Neural progenitor cell (in vitro differentiated cells): ENCODE data around the gene PTPRJ. TPM values are rescaled to one million over a fixed set of nuclear protein-coding genes. Genes with fewer than 3 reads are reported as not detected.
"Not testable (repeated sequence)": the region's sequence is repeated elsewhere in the genome, so short reads cannot be mapped to it uniquely, and the experiment has no call there.

Experiments
- DNase-seq: peaks from one replicate; pipeline ENCODE4 v3.0.0-alpha.2; 2016; ENCODE audit warnings: low spot score
- H2AFZ ChIP-seq: fragments of 200-600 bp; sonication (generic); replicated peaks from 2 replicates; pipeline ENCODE4 v1.6.1; 2016; ENCODE audit warnings: antibody characterized with exemption
- H3F3A ChIP-seq: fragments of 200-600 bp; sonication (generic); 2 replicates; pipeline ENCODE4 v1.6.1; 2016; ENCODE audit warnings: antibody characterized with exemption, low read depth
- H3K27ac ChIP-seq: fragments of 200-600 bp; sonication (generic); 2 replicates; pipeline ENCODE4 v1.5.1; 2016; ENCODE audit warnings: mild to moderate bottlenecking
- H3K27me3 ChIP-seq: fragments of 200-600 bp; sonication (generic); 2 replicates; pipeline ENCODE4 v1.6.1; 2016; ENCODE audit warnings: mild to moderate bottlenecking, moderate library complexity
- H3K36me3 ChIP-seq: fragments of 200-600 bp; sonication (generic); 2 replicates; pipeline ENCODE4 v1.5.1; 2016
- H3K4me1 ChIP-seq: fragments of 200-600 bp; sonication (generic); 2 replicates; pipeline ENCODE4 v1.6.1; 2016; ENCODE audit warnings: mixed run types
- H3K4me2 ChIP-seq: fragments of 200-600 bp; sonication (generic); 2 replicates; pipeline ENCODE4 v1.6.1; 2016
- H3K4me3 ChIP-seq: fragments of 200-600 bp; sonication (generic); 2 replicates; pipeline ENCODE4 v1.5.1; 2016
- H3K79me2 ChIP-seq: fragments of 200-600 bp; sonication (generic); 2 replicates; pipeline ENCODE4 v1.6.1; 2016; ENCODE audit warnings: low read depth
- H3K9ac ChIP-seq: fragments of 200-600 bp; sonication (generic); 2 replicates; pipeline ENCODE4 v1.6.1; 2016
- H3K9me3 ChIP-seq: fragments of 200-600 bp; sonication (generic); 2 replicates; pipeline ENCODE4 v1.5.1; 2016; ENCODE audit warnings: low read depth
- H4K20me1 ChIP-seq: fragments of 200-600 bp; sonication (generic); 2 replicates; pipeline ENCODE4 v1.6.1; 2016; ENCODE audit warnings: low read depth
- H3K27ac Mint-ChIP-seq: 3 replicates; pipeline ENCODE4 v1.8.0; 2021; ENCODE audit warnings: mixed read lengths
- H3K27me3 Mint-ChIP-seq: 2 replicates; pipeline ENCODE4 v1.8.0; 2022; ENCODE audit warnings: low read depth, mild to moderate bottlenecking, inconsistent platforms, moderate library complexity, mixed read lengths; ENCODE audit not compliant: insufficient read depth
- H3K36me3 Mint-ChIP-seq: 3 replicates; pipeline ENCODE4 v1.8.0; 2021; ENCODE audit warnings: mixed read lengths
- H3K4me1 Mint-ChIP-seq: 3 replicates; pipeline ENCODE4 v1.8.0; 2021; ENCODE audit warnings: mixed read lengths
- H3K4me3 Mint-ChIP-seq: 3 replicates; pipeline ENCODE4 v1.8.0; 2021; ENCODE audit warnings: mild to moderate bottlenecking, moderate library complexity, mixed read lengths
- H3K9me3 Mint-ChIP-seq: 3 replicates; pipeline ENCODE4 v1.8.0; 2020; ENCODE audit warnings: mixed read lengths
- EZH2 ChIP-seq: fragments of 200-600 bp; sonication (generic); IDR thresholded peaks from 2 replicates; pipeline ENCODE4 v1.6.1; 2017; ENCODE audit warnings: antibody characterized with exemption, mild to moderate bottlenecking, moderate library complexity
- EZH2phosphoT487 ChIP-seq: fragments of 200-600 bp; sonication (generic); IDR thresholded peaks from 2 replicates; pipeline ENCODE4 v1.6.1; 2017; ENCODE audit warnings: antibody characterized with exemption
- total RNA-seq: library from RNA; depleted of rRNA; stranded (reverse); fragments of >200 nt; gene quantifications from 2 replicates; pipeline ENCODE4 v1.2.3, GENCODE V29; 2015; ENCODE audit warnings: low replicate concordance
- TF ChIP-seq, protein P1 (sequence below): fragments of 200-600 bp; sonication (generic); IDR thresholded peaks from 2 replicates; pipeline ENCODE4 v1.5.1; 2017; ENCODE audit warnings: antibody characterized with exemption, mild to moderate bottlenecking

PTPRJ gene
- total RNA-seq, 1 donor from 2014 or later, result 28.0 TPM

GRCh38 chr11:47944632-47945031 is 35.7 kb upstream of the PTPRJ start:
- Histone ChIP-seq H3K27me3 (no peaks in the 10 kb centered on the region), H3K9me3 (no peaks in the 10 kb centered on the region), H3K9ac (no peak overlapping the region), H3K27ac (peak overlapping the region; percentile 43), H3F3A (peaks cover 46% of the 10 kb centered on the region), H3K79me2 (no peaks in the 10 kb centered on the region), H3K4me3 (peak overlapping the region; percentile 24), H3K4me2 (peak overlapping the region; percentile 72), H2AFZ (no peak overlapping the region), H3K4me1 (peaks cover 25% of the 10 kb centered on the region), H3K36me3 (no peaks in the 10 kb centered on the region), H4K20me1 (no peaks in the 10 kb centered on the region)
- TF ChIP-seq EZH2phosphoT487 (no peak), EZH2 (no peak)
- TF ChIP-seq, protein P1, sequence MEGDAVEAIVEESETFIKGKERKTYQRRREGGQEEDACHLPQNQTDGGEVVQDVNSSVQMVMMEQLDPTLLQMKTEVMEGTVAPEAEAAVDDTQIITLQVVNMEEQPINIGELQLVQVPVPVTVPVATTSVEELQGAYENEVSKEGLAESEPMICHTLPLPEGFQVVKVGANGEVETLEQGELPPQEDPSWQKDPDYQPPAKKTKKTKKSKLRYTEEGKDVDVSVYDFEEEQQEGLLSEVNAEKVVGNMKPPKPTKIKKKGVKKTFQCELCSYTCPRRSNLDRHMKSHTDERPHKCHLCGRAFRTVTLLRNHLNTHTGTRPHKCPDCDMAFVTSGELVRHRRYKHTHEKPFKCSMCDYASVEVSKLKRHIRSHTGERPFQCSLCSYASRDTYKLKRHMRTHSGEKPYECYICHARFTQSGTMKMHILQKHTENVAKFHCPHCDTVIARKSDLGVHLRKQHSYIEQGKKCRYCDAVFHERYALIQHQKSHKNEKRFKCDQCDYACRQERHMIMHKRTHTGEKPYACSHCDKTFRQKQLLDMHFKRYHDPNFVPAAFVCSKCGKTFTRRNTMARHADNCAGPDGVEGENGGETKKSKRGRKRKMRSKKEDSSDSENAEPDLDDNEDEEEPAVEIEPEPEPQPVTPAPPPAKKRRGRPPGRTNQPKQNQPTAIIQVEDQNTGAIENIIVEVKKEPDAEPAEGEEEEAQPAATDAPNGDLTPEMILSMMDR, result no peak
- peaks cover 36% of the 10 kb centered on the region for H3K4me1 Mint-ChIP-seq
- no peak for DNase-seq
- H3K27ac Mint-ChIP-seq, result no peak overlapping the region
- no peaks in the 10 kb centered on the region for H3K9me3 Mint-ChIP-seq
- peaks cover 5% of the 10 kb centered on the region for H3K27me3 Mint-ChIP-seq
- H3K36me3 Mint-ChIP-seq, result no peaks in the 10 kb centered on the region
- H3K4me3 Mint-ChIP-seq, result no peak overlapping the region

DNA sequence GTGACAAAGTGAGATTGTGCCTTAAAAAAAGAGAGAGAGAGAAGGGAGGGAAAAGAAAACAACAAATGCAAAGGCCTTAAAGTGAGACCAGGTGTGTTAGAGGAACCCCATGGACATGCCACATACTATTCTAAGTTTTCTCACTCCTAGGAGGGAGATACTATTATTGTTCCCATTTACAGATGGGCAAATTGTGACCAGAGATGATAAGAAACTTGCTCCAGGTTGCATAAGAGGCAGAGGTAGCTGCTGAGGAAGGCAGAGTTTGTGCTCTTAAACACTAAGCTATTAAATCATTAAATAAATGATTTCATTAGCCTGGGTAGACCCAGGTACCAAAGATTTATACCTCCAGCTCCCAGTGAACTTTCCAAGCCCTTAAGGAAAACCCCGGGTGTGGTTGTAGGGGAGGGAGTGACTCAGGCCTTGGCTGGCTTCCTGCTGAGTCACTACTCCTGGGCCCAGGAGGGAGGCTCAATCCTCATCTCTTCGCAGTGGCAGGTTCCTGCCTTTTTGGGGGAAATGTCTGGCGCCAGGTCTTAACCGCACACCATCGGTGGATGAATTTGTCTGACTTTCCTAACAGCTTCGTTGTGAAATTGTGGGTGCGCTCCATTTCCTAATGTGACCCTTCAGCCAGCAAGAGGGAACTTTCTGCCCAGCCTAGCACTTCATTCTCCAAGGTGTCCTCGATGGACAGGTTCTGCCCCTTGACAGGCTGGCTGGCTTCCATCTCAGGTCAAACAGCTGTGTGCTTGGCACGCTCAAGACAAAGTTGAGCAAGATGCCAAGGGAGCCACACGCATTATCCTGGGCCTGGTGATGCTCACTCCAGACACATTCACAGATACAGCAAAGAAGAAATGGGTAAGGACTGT is 33.4 kb upstream of the PTPRJ start:
- peaks cover 26% of the 10 kb centered on the region for H3K4me1 ChIP-seq
- no peak for DNase-seq
- H3K4me3 ChIP-seq, result no peak overlapping the region
- Mint-ChIP-seq H3K4me1 (peaks cover 35% of the 10 kb centered on the region), H3K27me3 (peaks cover 5% of the 10 kb centered on the region), H3K4me3 (no peak overlapping the region), H3K9me3 (no peaks in the 10 kb centered on the region), H3K27ac (no peak overlapping the region), H3K36me3 (no peaks in the 10 kb centered on the region)
- no peaks in the 10 kb centered on the region for H3K27me3 ChIP-seq
- no peaks in the 10 kb centered on the region for H3K79me2 ChIP-seq
- no peak overlapping the region for H2AFZ ChIP-seq
- no peak overlapping the region for H3K9ac ChIP-seq
- no peak overlapping the region for H3K4me2 ChIP-seq
- H3K9me3 ChIP-seq, result no peaks in the 10 kb centered on the region
- H4K20me1 ChIP-seq, result no peaks in the 10 kb centered on the region
- H3K36me3 ChIP-seq, result no peaks in the 10 kb centered on the region
- H3K27ac ChIP-seq, result no peak overlapping the region
- H3F3A ChIP-seq, result peaks cover 38% of the 10 kb centered on the region
- no peak for TF ChIP-seq EZH2phosphoT487
- no peak for TF ChIP-seq EZH2
- TF ChIP-seq, protein P1, result no peak

DNA sequence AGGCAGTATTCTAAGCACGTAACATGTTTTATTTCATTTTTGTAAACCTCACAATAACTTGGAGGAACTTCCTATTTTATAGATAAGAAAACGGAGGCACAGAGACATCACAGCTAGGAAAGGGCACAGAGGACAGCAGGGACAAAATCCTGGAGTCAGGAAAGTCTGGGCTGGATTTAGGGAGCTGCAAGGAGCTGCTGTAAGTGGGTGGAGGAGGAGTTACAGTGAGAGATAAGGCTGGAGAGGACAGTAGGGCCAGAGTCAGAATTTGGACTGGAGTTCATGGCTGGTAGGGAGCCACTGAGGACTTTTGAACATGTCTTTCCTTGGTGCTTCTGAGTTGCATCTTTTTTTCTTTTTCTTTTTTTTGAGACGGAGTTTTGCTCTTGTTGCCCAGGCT is 32.2 kb upstream of the PTPRJ start:
- Mint-ChIP-seq H3K27me3 (peaks cover 2% of the 10 kb centered on the region), H3K27ac (peak overlapping the region; percentile 67), H3K36me3 (no peaks in the 10 kb centered on the region), H3K9me3 (no peaks in the 10 kb centered on the region), H3K4me3 (no peak overlapping the region), H3K4me1 (peaks cover 26% of the 10 kb centered on the region)
- Histone ChIP-seq H3K4me2 (peak overlapping the region; percentile 5), H3K79me2 (no peaks in the 10 kb centered on the region), H4K20me1 (no peaks in the 10 kb centered on the region), H3K9ac (no peak overlapping the region), H3K36me3 (no peaks in the 10 kb centered on the region), H3K4me3 (no peak overlapping the region), H3F3A (peaks cover 28% of the 10 kb centered on the region), H2AFZ (no peak overlapping the region), H3K27me3 (no peaks in the 10 kb centered on the region), H3K9me3 (no peaks in the 10 kb centered on the region), H3K27ac (no peak overlapping the region), H3K4me1 (peaks cover 21% of the 10 kb centered on the region)
- no peak for DNase-seq
- TF ChIP-seq, protein P1, result no peak
- TF ChIP-seq EZH2phosphoT487, result no peak
- TF ChIP-seq EZH2, result no peak

- H3K27me3 ChIP-seq, H4K20me1 ChIP-seq, H3K9me3 Mint-ChIP-seq, H3K36me3 Mint-ChIP-seq, H3K9me3 ChIP-seq, H3K4me3 Mint-ChIP-seq, H3K79me2 ChIP-seq, H3K36me3 ChIP-seq, H3K27me3 Mint-ChIP-seq, DNase-seq, H3K27ac ChIP-seq, H3K9ac ChIP-seq, H2AFZ ChIP-seq, H3K4me3 ChIP-seq: not testable (repeated sequence)
- peaks cover 20% of the 10 kb centered on the region for H3K4me1 ChIP-seq
- Mint-ChIP-seq H3K4me1 (peaks cover 24% of the 10 kb centered on the region), H3K27ac (peak overlapping the region; percentile 2)
- H3K4me2 ChIP-seq, result peak overlapping the region; percentile 5
- peaks cover 23% of the 10 kb centered on the region for H3F3A ChIP-seq
These were observed 31.2 kb upstream of the PTPRJ start for GRCh38 chr11:47949001-47949675.
